Kidney (tissue), 14 donors: ENCODE results near the gene SIGMAR1. TPM values are rescaled to one million over a fixed set of nuclear protein-coding genes. Genes with fewer than 3 reads are reported as not detected.

Experiments
- DNase-seq, 5 donors: peaks; one replicate each; pipeline ENCODE4 v3.0.0-alpha.2; 2013 to 2020
- FAIRE-seq: peaks from 2 replicates; lab custom pipeline; 2012; peaks lifted over from hg19 to GRCh38; lab: Jason Lieb, UNC
- H3K27ac ChIP-seq, 2 donors: one replicate each; pipeline ENCODE4 v1.7.0; 2013; ENCODE audit warnings: low read depth in 2 of 2, low read length in 2 of 2, inconsistent platforms in 1 of 2
- H3K27me3 ChIP-seq: one replicate; pipeline ENCODE4 v1.7.1; 2013; ENCODE audit warnings: low read length, inconsistent platforms; ENCODE audit not compliant: control insufficient read depth, insufficient read depth
- H3K36me3 ChIP-seq, 3 donors: one replicate each; pipeline versions ENCODE4 v1.7.0 to v1.7.1; 2013; ENCODE audit warnings: low read length in 3 of 3, control low read depth in 1 of 3, inconsistent platforms in 1 of 3; ENCODE audit not compliant: insufficient read depth in 3 of 3, control insufficient read depth in 2 of 3
- H3K4me1 ChIP-seq, 3 donors: one replicate each; pipeline versions ENCODE4 v1.7.0 to v1.7.1; 2013; ENCODE audit warnings: low read length in 3 of 3, inconsistent platforms in 1 of 3, low read depth in 1 of 3; ENCODE audit not compliant: control insufficient read depth in 2 of 3, insufficient read depth in 2 of 3
- H3K4me3 ChIP-seq, 3 donors: one replicate each; pipeline versions ENCODE4 v1.7.0 to v1.8.1; 2013; ENCODE audit warnings: low read length in 3 of 3, control low read depth in 1 of 3, inconsistent platforms in 1 of 3
- H3K9ac ChIP-seq, 3 donors: one replicate each; pipeline versions ENCODE4 v1.7.0 to v1.7.1; 2013; ENCODE audit warnings: low read length in 3 of 3, control low read depth in 1 of 3, inconsistent platforms in 1 of 3
- H3K9me3 ChIP-seq, 3 donors: one replicate each; pipeline versions ENCODE4 v1.7.0 to v1.7.1; 2013; ENCODE audit warnings: low read length in 3 of 3, control low read depth in 1 of 3, inconsistent platforms in 1 of 3; ENCODE audit not compliant: control insufficient read depth in 2 of 3, insufficient read depth in 1 of 3
- intact Hi-C: fragments of 100-400 bp; cut with DNase I; formaldehyde crosslinking; loops from one replicate; pipeline ENCODE4 v1.11.1; 2022
- polyA plus RNA-seq: library from polyadenylated mRNA; stranded (reverse); fragments of 350-450 nt; fragmentation: Illumina TruSeq; extraction: RNeasy Lipid Tissue Mini Kit (QIAGEN cat#74804); gene quantifications from one replicate; pipeline ENCODE4 v1.2.3, GENCODE V29; 2014; ENCODE audit warnings: low read depth, low replicate concordance; ENCODE audit not compliant: insufficient read depth
- total RNA-seq: library from RNA; stranded (reverse); fragmentation: NEBNext Ultra II Directional; extraction: Animal tissue kit (Norgen Biotek cat#: 25700); gene quantifications from one replicate; pipeline ENCODE4 v1.2.1, GENCODE V29; 2021
- TF ChIP-seq, protein P1 (sequence below): IDR thresholded peaks from 3 replicates; pipeline ENCODE4 v1.5.1; 2012; ENCODE audit warnings: mild to moderate bottlenecking, moderate library complexity, borderline replicate concordance; ENCODE audit not compliant: insufficient read depth; ENCODE audit errors: extremely low read depth
- donor health status: control.
- donor health status: control.
- donor health status: control.
- donor health status: control.
- donor health status: control.
- donor health status: DM: yes; HTN: yes; CAD: no.
- donor health status: Normal renal cell carcinoma (clear cell type).

Gene SIGMAR1
- total and polyA plus RNA-seq, 2 donors from 2014 or later: 40.6 to 43.3 TPM

DNA sequence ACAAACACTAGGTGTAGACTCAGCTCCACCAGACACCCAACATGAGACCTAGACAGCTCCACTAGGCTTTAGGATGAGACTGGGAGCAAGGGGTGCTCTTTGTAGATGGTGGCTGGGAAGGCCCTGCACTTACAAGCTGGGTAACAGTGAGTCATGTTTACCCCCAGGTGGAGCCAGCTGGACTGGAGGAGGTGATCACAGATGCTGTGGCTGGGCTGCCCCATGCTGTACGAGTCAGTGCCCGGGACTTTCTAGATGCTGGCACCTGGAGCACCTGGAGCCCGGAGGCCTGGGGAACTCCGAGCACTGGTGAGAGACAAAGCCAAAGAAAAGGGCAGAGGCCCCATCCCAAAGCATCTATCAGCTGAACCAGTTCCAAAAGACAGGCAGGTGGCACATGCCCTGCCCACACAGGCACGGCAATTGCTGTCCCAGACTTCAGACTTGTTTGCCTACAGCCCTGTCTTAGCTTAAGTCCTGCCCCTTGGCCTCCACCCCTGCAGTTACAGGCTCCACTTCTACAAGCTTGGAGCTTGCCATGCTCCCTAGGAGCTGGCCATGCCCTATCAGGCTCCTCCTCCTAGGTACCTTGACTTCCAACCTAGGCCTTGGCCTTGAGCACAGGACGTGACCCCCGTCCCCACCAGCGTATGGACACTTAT lies 22.1 kb upstream of the SIGMAR1 start:
- TF ChIP-seq, protein P1, sequence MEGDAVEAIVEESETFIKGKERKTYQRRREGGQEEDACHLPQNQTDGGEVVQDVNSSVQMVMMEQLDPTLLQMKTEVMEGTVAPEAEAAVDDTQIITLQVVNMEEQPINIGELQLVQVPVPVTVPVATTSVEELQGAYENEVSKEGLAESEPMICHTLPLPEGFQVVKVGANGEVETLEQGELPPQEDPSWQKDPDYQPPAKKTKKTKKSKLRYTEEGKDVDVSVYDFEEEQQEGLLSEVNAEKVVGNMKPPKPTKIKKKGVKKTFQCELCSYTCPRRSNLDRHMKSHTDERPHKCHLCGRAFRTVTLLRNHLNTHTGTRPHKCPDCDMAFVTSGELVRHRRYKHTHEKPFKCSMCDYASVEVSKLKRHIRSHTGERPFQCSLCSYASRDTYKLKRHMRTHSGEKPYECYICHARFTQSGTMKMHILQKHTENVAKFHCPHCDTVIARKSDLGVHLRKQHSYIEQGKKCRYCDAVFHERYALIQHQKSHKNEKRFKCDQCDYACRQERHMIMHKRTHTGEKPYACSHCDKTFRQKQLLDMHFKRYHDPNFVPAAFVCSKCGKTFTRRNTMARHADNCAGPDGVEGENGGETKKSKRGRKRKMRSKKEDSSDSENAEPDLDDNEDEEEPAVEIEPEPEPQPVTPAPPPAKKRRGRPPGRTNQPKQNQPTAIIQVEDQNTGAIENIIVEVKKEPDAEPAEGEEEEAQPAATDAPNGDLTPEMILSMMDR: no peak
- no peak overlapping the region for H3K27ac ChIP-seq
- FAIRE-seq (no peak), DNase-seq (no peak)
- H3K4me1 ChIP-seq: peaks cover 0 to 2% (median 0%) of the 10 kb centered on the region in 3 donors
- H3K9ac ChIP-seq: no peak overlapping the region
- H3K4me3 ChIP-seq: no peak overlapping the region
- no peaks in the 10 kb centered on the region for H3K9me3 ChIP-seq
- H3K27me3 ChIP-seq: no peaks in the 10 kb centered on the region
- intact Hi-C loops: no loop called here
- peaks cover 0 to 4% (median 0%) of the 10 kb centered on the region in 3 donors for H3K36me3 ChIP-seq

DNA sequence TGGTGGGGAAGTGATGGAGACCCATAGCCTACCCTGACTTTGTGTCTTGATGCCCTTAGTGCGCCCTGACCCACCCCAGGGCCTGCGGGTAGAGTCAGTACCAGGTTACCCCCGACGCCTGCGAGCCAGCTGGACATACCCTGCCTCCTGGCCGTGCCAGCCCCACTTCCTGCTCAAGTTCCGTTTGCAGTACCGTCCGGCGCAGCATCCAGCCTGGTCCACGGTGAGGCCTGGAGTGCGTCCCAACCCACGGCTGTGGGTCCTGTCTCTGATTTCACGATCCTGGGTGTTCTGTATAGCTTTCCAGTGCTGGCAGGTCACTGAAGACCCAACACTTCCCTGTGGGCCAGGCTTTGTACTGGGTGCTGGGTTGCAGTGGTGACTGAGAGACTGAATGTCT lies 20.9 kb upstream of the SIGMAR1 start:
- peaks cover under 1 to 5% (median 1%) of the 10 kb centered on the region in 3 donors for H3K4me1 ChIP-seq
- DNase-seq: peak in 1 of 5 donors; percentile 72
- H3K9me3 ChIP-seq: no peaks in the 10 kb centered on the region
- intact Hi-C loops: no loop called here
- peaks cover 0 to 4% (median 0%) of the 10 kb centered on the region in 3 donors for H3K36me3 ChIP-seq
- TF ChIP-seq, protein P1: no peak
- H3K4me3 ChIP-seq: no peak overlapping the region
- H3K27ac ChIP-seq: no peak overlapping the region
- FAIRE-seq: no peak
- H3K27me3 ChIP-seq: no peaks in the 10 kb centered on the region
- H3K9ac ChIP-seq: no peak overlapping the region

DNA sequence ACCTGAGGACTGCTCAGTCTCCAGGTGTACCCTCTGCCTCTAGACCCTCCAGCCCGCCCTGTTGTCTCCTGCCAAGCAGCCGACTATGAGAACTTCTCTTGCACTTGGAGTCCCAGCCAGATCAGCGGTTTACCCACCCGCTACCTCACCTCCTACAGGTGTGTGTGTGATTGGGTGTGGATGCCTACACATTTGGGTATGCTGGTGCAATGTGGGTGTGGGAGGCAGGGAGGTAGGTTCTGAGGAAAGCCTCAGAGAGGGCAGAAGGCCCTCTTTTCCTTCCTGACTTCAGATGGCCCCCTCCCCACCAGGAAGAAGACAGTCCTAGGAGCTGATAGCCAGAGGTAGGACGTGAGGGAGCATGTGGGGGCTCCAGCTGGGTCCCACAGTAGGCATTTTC lies 19.4 kb upstream of the SIGMAR1 start:
- Histone ChIP-seq H3K9me3 (no peaks in the 10 kb centered on the region), H3K36me3 (peaks cover 0 to 4% (median 0%) of the 10 kb centered on the region in 3 donors), H3K9ac (no peak overlapping the region), H3K4me1 (peaks cover 13 to 20% (median 14%) of the 10 kb centered on the region in 3 donors), H3K27me3 (no peaks in the 10 kb centered on the region), H3K27ac (no peak overlapping the region), H3K4me3 (no peak overlapping the region)
- DNase-seq (no peak), FAIRE-seq (no peak)
- TF ChIP-seq, protein P1: no peak
- intact Hi-C loops: no loop called here

DNA sequence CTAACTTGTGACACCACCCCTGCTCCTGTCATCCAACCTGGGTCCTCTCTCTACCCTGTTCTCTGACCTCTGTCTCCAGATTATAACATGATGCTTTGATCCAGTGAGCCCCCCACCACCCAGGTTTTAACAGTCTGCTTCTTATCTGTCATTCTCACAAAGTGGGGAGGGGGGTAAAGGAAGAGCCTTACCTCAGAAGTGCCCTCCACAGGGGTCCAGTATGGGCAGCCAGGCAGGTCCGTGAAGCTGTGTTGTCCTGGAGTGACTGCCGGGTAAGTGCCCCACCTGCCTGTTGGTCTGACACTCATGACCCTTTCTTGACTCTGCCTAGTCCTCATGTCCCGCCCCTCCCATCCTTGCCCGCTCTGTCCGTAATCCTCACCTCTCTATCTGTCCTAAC lies 17.8 kb upstream of the SIGMAR1 start:
- Histone ChIP-seq H3K27me3 (no peaks in the 10 kb centered on the region), H3K9me3 (no peaks in the 10 kb centered on the region), H3K4me1 (peaks cover 16 to 31% (median 20%) of the 10 kb centered on the region in 3 donors), H3K27ac (no peak overlapping the region), H3K4me3 (no peak overlapping the region), H3K36me3 (peaks cover 0 to 2% (median 0%) of the 10 kb centered on the region in 3 donors), H3K9ac (no peak overlapping the region)
- TF ChIP-seq, protein P1: no peak
- intact Hi-C loops: no loop called here
- FAIRE-seq (no peak), DNase-seq (no peak)
